Heart right ventricle (tissue), 16 donors: ENCODE measurements around the gene MCOLN3. TPM values are rescaled to one million over a fixed set of nuclear protein-coding genes. Genes with fewer than 3 reads are reported as not detected.

Source experiments
- ATAC-seq, 8 donors: fragments of 200-7000 bp; cut with Tn5 transposase; one replicate each; pipeline ENCODE4 v1.9.1; 2020; ENCODE audit warnings: mild to moderate bottlenecking in 8 of 8, moderate library complexity in 8 of 8, moderate number of reproducible peaks in 1 of 8
- DNase-seq, 2 donors: peaks; one replicate each; pipeline ENCODE4 v3.0.0-alpha.2; 2020
- H3K27ac ChIP-seq, 10 donors: fragments of 200-600 bp; sonication (generic) in 2 of 10; one replicate each; pipeline versions ENCODE4 v1.5.0 to v1.8.0; 2020 to 2022; ENCODE audit warnings: mild to moderate bottlenecking in 3 of 10
- H3K27me3 ChIP-seq, 7 donors: fragments of 200-600 bp; one replicate each; pipeline ENCODE4 v1.8.0; 2021 to 2022; ENCODE audit warnings: mild to moderate bottlenecking in 2 of 7
- H3K36me3 ChIP-seq, 9 donors: fragments of 200-600 bp; sonication (generic) in 1 of 9; one replicate each; pipeline versions ENCODE4 v1.5.0 to v1.8.0; 2020 to 2022; ENCODE audit warnings: mild to moderate bottlenecking in 2 of 9
- H3K4me1 ChIP-seq, 9 donors: fragments of 200-600 bp; sonication (generic) in 1 of 9; one replicate each; pipeline versions ENCODE4 v1.5.0 to v1.8.0; 2020 to 2022; ENCODE audit warnings: mild to moderate bottlenecking in 4 of 9
- H3K4me3 ChIP-seq, 10 donors: fragments of 200-600 bp; sonication (generic) in 2 of 10; one replicate each; pipeline versions ENCODE4 v1.5.0 to v1.8.0; 2020 to 2022; ENCODE audit warnings: mild to moderate bottlenecking in 7 of 10, moderate library complexity in 2 of 10
- H3K9me3 ChIP-seq, 11 donors: fragments of 200-600 bp in 10 of 11; sonication (generic) in 2 of 11; one replicate each; pipeline versions ENCODE4 v1.5.0 to v1.8.0; 2013 to 2022; ENCODE audit warnings: mild to moderate bottlenecking in 2 of 11, control low read depth in 1 of 11, moderate library complexity in 1 of 11
- WGBS, 2 donors: extraction: QIAGEN DNeasy Blood & Tissue Kit; methylation state at CpG; one replicate each; pipeline ENCODE4 v1.1.7; 2013; ENCODE audit warnings: inconsistent platforms in 1 of 2; 5-methylcytosine and 5-hydroxymethylcytosine counted together
- intact Hi-C, 10 donors: fragments of 100-400 bp; cut with DNase I; formaldehyde crosslinking; loops; one replicate each; pipeline versions ENCODE4 v1.11.1 to v1.14.2; 2022
- long read RNA-seq, 3 donors: library from polyadenylated mRNA; unstranded; transcript quantifications; one replicate each; pipeline ENCODE4 v2.0.0, GENCODE V29; 2020 to 2021
- polyA plus RNA-seq, 2 donors: library from polyadenylated mRNA; stranded (reverse); fragments of 200-250 nt; gene quantifications; one replicate each; pipeline ENCODE4 v1.2.3, GENCODE V29; 2013
- total RNA-seq, 10 donors: library from RNA; stranded (reverse); fragmentation: NEBNext Ultra II Directional in 3 of 10; extraction: Animal tissue kit (Norgen Biotek cat#: 25700) in 3 of 10; gene quantifications; one replicate each; pipeline versions ENCODE4 v1.2.1 to v1.2.4, GENCODE V29; 2021 to 2023
- TF ChIP-seq, protein P1 (sequence below), 9 donors: fragments of 200-600 bp; sonication (generic) in 2 of 9; IDR thresholded peaks; one replicate each; pipeline versions ENCODE4 v1.5.0 to v1.8.0; 2021 to 2022; ENCODE audit warnings: antibody characterized with exemption in 9 of 9, mild to moderate bottlenecking in 5 of 9, moderate library complexity in 1 of 9
- donor health status: Arrhythmogenic right ventricular cardiomyopathy.
- donor health status: ischemic (EF 13 %, LVEDD 7.1; RV severe dilation, severe dysfunction).
- donor health status: healthy with polysubstance abuse.
- donor health status: DM: no; HTN: yes; CAD: no.
- donor health status: DM: no; HTN: no; CAD: no.
- donor health status: ischemic (EF 25% LVEDD 6.9; RV normal size, moderate dysfunction).
- donor health status: ischemic (EF 25% LVEDD 5.7; RV mildly dilated, moderate dysfunction).
- donor health status: healthy.
- donor health status: DM: yes; HTN: yes; CAD: no.
- donor health status: Ischemic cardiomyopathy.
- donor health status: ischemic (EF 35%, LVEDD 5.7; RV mildly dilated, moderate dysfunction).
- donor health status: nonischemic (EF 11% LVEDD 7.7; RV severe dilation, severe dysfunction).
- donor health status: DM: yes; HTN: yes; CAD: no.
- donor health status: PGD.
- donor health status: ischemic (EF 29% LVEDD 5.4; RV normal size, mild dysfunction).
- donor health status: nonischemic (EF 23%, LVEDD 6.1; RV moderate dilation, normal function).

Gene MCOLN3
- total RNA-seq = under 1 TPM in 9 of 10 donors, not detected in 1; 0.13 to 0.92 (median 0.28) TPM
- 1 to 10 TPM in 1 of 2 donors, under 1 TPM in 1; 0.13 to 2.7 TPM for polyA plus RNA-seq
- long read RNA-seq, donor 1 = 0 reads
- long read RNA-seq, donor 2, partial matches to known transcripts = 0 of 2 reads
- long read RNA-seq, donor 2, other reads (novel, unspliced or antisense) = 2 of 2 reads
- long read RNA-seq, donor 3, partial matches to known transcripts = 1 of 5 reads
- long read RNA-seq, donor 3, other reads (novel, unspliced or antisense) = 2 of 5 reads

- Histone ChIP-seq H3K27me3 (peaks cover 11 to 94% (median 67%) of the 10 kb centered on the region in 7 donors), H3K4me3 (peak within 1 kb of the TSS; percentile 43 to 57 (median 47)), H3K9me3 (no peaks in the 10 kb centered on the region), H3K36me3 (no peaks in the 10 kb centered on the region), H3K27ac (no peak within 1 kb of the TSS), H3K4me1 (peaks cover 3 to 15% (median 8%) of the 10 kb centered on the region in 9 donors)
- ATAC-seq (peak in 6 of 8 donors; percentile 9 to 69 (median 52)), DNase-seq (peak in 1 of 2 donors; percentile 28)
- TF ChIP-seq, protein P1, sequence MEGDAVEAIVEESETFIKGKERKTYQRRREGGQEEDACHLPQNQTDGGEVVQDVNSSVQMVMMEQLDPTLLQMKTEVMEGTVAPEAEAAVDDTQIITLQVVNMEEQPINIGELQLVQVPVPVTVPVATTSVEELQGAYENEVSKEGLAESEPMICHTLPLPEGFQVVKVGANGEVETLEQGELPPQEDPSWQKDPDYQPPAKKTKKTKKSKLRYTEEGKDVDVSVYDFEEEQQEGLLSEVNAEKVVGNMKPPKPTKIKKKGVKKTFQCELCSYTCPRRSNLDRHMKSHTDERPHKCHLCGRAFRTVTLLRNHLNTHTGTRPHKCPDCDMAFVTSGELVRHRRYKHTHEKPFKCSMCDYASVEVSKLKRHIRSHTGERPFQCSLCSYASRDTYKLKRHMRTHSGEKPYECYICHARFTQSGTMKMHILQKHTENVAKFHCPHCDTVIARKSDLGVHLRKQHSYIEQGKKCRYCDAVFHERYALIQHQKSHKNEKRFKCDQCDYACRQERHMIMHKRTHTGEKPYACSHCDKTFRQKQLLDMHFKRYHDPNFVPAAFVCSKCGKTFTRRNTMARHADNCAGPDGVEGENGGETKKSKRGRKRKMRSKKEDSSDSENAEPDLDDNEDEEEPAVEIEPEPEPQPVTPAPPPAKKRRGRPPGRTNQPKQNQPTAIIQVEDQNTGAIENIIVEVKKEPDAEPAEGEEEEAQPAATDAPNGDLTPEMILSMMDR (IDR thresholded peaks at IDR 0.05) = no peak
- intact Hi-C loops = no loop called here
- WGBS, 2 donors = 2% methylated on average over 49 to 73 of the region's 73 CpGs
These were observed at the start of gene MCOLN3 for GRCh38 chr1:85048296-85049064. MCOLN3 (minus strand) TSS chr1:85048500; CDS start chr1:85045360, 3,140 bp downstream.

GRCh38 chr1:85093644-85094043, 45.3 kb upstream of the MCOLN3 start:
- Histone ChIP-seq H3K4me1 (peaks cover 0 to 9% (median 0%) of the 10 kb centered on the region in 9 donors), H3K9me3 (no peaks in the 10 kb centered on the region), H3K27ac (no peak overlapping the region), H3K36me3 (no peaks in the 10 kb centered on the region), H3K4me3 (no peak overlapping the region), H3K27me3 (peaks cover 0 to 7% (median 0%) of the 10 kb centered on the region in 7 donors)
- WGBS, 2 donors = 87 to 89% methylated on average over 2 of the region's 2 CpGs
- intact Hi-C loops = no loop called here
- TF ChIP-seq, protein P1 (IDR thresholded peaks at IDR 0.05) = no peak
- no peak for ATAC-seq
- DNase-seq = no peak

DNA sequence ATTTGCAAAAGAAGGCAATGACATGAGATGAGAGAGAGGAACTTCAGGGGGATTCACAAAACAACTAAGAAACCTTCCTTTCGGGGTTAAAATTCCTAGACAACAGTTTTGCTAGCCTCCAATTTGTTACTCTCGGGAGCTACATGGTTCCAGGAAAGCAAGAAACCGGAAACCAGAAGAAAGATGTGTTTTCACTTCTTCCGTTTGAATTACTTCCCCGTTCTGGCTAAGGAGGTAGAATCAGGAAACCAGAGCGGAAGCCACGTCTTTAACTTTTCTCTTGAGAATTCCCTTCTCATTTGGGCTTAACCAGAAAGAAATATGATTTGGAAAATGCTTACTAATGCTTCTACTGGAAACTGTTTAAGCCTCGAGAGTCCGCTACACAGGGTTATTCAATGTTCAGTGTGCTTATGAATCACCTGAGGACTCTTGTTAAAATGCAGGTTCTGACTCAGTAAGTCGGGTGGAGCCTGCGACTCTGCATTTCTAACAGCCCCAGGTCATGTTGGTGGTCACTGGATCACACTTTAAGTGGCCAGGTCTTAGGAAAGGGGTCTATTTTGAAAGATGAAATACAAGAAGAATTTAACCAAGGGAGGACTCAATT, 43.5 kb upstream of the MCOLN3 start:
- WGBS, 2 donors = 56 to 59% methylated on average over 11 of the region's 11 CpGs
- no peak for DNase-seq

DNA sequence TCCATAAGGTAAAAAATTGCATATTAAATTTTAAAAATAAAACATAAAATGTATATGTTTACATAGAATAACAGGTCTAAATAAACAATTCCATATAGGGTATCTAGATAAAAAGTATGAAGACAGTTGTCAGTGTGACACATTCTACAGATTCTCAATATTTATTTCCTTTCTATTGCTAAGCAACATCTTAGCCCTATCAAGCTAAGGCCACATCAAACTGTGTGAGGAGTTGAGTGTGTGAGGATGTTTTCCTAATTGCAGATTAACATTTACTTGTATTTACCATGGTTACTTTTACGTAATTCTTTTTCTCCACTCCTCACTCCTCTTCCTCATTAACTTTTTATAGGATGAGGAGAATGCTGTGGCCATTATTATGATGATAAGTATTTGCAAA, 41.9 kb upstream of the MCOLN3 start:
- Histone ChIP-seq H3K9me3 (no peaks in the 10 kb centered on the region), H3K4me1 (peaks cover 0 to 9% (median 0%) of the 10 kb centered on the region in 9 donors), H3K27ac (no peak overlapping the region), H3K27me3 (peaks cover 0 to 7% (median 0%) of the 10 kb centered on the region in 7 donors), H3K36me3 (no peaks in the 10 kb centered on the region), H3K4me3 (no peak overlapping the region)
- ATAC-seq = peak in 2 of 8 donors; percentile 68 to 85
- intact Hi-C loops = no loop called here
- 45 to 60% methylated on average over 1 of the region's 1 CpG for WGBS, 2 donors
- TF ChIP-seq, protein P1 (IDR thresholded peaks at IDR 0.05) = no peak
- DNase-seq = no peak

More for the DNA sequence above, 43.5 kb upstream of the MCOLN3 start:
- intact Hi-C loops = no loop called here
- no peak for ATAC-seq
- Histone ChIP-seq H3K27ac (no peak overlapping the region), H3K36me3 (no peaks in the 10 kb centered on the region), H3K27me3 (peaks cover 0 to 7% (median 0%) of the 10 kb centered on the region in 7 donors), H3K4me1 (peaks cover 0 to 9% (median 0%) of the 10 kb centered on the region in 9 donors), H3K9me3 (no peaks in the 10 kb centered on the region), H3K4me3 (no peak overlapping the region)
- TF ChIP-seq, protein P1 (IDR thresholded peaks at IDR 0.05) = no peak
